ENCODE results near the gene LRIT1.

The LRIT1 gene

DNA sequence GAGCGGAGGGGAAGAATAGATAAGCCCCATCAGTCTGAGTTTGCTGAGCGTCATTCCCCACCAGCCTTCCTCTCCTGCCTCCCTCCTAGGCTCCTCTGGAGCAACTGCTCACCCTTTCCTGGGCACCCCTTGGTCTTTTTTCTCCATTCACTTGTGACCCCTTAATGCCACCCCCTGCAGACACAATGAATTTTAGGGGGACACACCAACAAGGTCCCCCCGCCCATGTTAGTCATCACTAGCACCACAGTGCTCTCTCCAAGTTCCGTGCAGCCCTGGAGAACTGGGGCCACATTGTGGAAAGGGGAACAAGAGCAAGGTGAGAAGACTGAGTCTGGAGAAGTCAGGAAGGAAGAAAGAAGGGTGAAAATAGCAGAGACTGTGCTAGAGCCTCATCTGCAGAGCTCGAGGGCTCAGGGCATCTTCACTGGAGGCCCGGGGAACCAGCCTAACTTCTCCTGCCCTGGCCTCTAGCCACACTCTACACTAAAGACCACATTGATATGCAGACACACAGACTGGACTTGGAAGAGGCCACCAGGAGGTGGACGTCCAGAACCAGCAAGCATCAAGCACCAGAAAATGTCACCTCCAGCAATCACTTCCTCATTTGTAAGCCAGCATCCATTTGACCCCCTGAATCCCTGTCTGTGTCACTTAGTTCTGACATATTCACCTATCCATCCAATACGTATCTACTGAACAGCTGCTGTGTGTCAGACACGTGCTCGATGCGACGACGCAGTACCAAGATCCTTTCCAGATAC lies 21.0 kb upstream of the LRIT1 start:
- H3K27ac ChIP-seq (ENCODE audit: low read depth, low read length, poor library complexity, severe bottlenecking) = no peak overlapping the region
- TF ChIP-seq, protein P1, sequence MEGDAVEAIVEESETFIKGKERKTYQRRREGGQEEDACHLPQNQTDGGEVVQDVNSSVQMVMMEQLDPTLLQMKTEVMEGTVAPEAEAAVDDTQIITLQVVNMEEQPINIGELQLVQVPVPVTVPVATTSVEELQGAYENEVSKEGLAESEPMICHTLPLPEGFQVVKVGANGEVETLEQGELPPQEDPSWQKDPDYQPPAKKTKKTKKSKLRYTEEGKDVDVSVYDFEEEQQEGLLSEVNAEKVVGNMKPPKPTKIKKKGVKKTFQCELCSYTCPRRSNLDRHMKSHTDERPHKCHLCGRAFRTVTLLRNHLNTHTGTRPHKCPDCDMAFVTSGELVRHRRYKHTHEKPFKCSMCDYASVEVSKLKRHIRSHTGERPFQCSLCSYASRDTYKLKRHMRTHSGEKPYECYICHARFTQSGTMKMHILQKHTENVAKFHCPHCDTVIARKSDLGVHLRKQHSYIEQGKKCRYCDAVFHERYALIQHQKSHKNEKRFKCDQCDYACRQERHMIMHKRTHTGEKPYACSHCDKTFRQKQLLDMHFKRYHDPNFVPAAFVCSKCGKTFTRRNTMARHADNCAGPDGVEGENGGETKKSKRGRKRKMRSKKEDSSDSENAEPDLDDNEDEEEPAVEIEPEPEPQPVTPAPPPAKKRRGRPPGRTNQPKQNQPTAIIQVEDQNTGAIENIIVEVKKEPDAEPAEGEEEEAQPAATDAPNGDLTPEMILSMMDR (IDR thresholded peaks at IDR 0.05; ENCODE audit: low read length) = no peak
- no peak for TF ChIP-seq EZH2 (IDR thresholded peaks at IDR 0.05; ENCODE audit: borderline replicate concordance, low read length)
- no peaks in the 10 kb centered on the region for H3K36me3 ChIP-seq (ENCODE audit: insufficient read depth, low read length)
- H3K9me2 ChIP-seq (ENCODE audit: low read depth, low read length) = no peaks in the 10 kb centered on the region
- no peaks in the 10 kb centered on the region for H3F3A ChIP-seq (ENCODE audit: insufficient read depth, low read length)
- no peaks in the 10 kb centered on the region for H3K79me2 ChIP-seq (ENCODE audit: insufficient read depth, low read length)
- no peak overlapping the region for H2AFZ ChIP-seq (ENCODE audit: low read length)
- H3K4me2 ChIP-seq (ENCODE audit: low read length) = no peak overlapping the region
- no peaks in the 10 kb centered on the region for H3K27me3 ChIP-seq (ENCODE audit: insufficient read depth, low read length)
- no peak overlapping the region for H3K9ac ChIP-seq (ENCODE audit: low read length)
- no peak overlapping the region for H3K4me3 ChIP-seq (ENCODE audit: low read depth, low read length, poor library complexity, severe bottlenecking)
- no peaks in the 10 kb centered on the region for H3K4me1 ChIP-seq (ENCODE audit: insufficient read depth, low read length, severe bottlenecking)
- no peaks in the 10 kb centered on the region for H4K20me1 ChIP-seq (ENCODE audit: insufficient read depth, low read length)
- H3K9me3 ChIP-seq (ENCODE audit: low read length) = no peaks in the 10 kb centered on the region

DNA sequence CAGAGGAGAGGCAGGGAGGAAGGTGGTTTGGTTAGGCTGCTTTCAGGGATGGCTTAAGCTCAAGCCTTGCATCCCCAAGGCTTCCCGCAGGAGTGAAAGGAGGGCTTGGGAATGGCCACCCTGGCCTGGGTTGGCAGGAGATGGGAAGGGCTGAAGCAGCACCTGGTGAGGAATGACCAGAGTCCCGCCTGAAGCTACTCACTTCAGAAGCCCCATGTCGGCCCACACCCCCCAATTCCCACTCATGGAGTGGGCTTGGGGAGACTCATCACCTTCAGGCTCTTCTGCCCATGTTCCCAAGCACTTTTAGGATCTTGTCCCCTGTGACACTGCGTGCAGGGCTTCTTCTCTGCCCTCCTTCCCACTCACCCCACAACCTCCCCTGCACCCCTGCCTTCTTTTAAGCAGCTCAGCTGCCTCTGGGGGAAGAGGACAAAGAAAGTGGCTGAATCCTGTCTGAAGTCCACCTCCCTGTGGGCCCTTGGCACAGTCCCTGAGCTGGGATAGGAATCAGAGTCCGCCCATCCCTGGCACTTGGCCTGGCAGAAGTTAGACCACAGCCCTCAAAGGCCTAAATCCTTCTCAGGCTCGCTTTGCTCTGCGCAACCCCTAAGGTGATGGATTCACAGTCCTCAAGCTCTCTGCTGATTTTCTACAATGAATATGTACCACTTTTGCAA lies 20.0 kb upstream of the LRIT1 start:
- Histone ChIP-seq H3K4me2 (ENCODE audit: low read length) (no peak overlapping the region), H4K20me1 (ENCODE audit: insufficient read depth, low read length) (no peaks in the 10 kb centered on the region), H3K79me2 (ENCODE audit: insufficient read depth, low read length) (no peaks in the 10 kb centered on the region), H3K27me3 (ENCODE audit: insufficient read depth, low read length) (no peaks in the 10 kb centered on the region), H3K9ac (ENCODE audit: low read length) (no peak overlapping the region), H3K36me3 (ENCODE audit: insufficient read depth, low read length) (no peaks in the 10 kb centered on the region), H3K9me2 (ENCODE audit: low read depth, low read length) (no peaks in the 10 kb centered on the region), H3K4me1 (ENCODE audit: insufficient read depth, low read length, severe bottlenecking) (no peaks in the 10 kb centered on the region), H2AFZ (ENCODE audit: low read length) (no peak overlapping the region), H3K4me3 (ENCODE audit: low read depth, low read length, poor library complexity, severe bottlenecking) (no peak overlapping the region), H3K9me3 (ENCODE audit: low read length) (no peaks in the 10 kb centered on the region), H3K27ac (ENCODE audit: low read depth, low read length, poor library complexity, severe bottlenecking) (no peak overlapping the region), H3F3A (ENCODE audit: insufficient read depth, low read length) (no peaks in the 10 kb centered on the region)
- TF ChIP-seq, protein P1 (IDR thresholded peaks at IDR 0.05; ENCODE audit: low read length) = no peak
- TF ChIP-seq EZH2 (IDR thresholded peaks at IDR 0.05; ENCODE audit: borderline replicate concordance, low read length) = no peak

DNA sequence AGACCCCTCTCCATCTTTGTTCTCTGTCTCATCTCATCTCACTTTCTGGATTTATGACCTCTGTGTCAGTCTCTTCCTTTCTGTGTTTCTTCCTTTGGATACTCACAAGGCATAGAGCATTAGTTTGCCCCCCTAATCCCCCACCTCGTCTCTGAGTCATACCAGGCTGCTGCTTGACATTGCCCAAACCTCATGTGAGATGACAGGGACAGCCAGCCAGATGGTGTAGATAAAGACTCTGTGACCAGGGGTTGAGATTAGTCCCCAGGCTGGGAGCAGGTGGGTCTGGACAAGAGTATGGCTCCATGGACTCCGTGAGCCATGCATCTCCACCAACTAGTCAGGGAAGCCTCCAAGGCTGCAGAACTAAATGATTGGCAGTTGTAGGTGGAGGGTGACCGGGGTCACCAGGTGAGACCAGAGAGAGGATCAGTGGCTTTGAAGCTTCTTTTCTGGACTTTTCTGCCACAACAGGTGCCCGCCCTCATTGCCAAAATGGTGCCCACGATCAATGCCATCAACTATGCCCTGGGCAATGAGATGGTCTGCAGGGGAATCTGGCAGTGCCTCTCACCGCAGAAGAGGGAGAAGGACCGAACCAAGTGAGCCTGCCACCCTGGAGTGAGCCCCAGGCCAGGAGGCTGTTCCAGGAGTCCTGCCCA lies 16.8 kb upstream of the LRIT1 start:
- Histone ChIP-seq H3K27ac (ENCODE audit: low read depth, low read length, poor library complexity, severe bottlenecking) (no peak overlapping the region), H3K79me2 (ENCODE audit: insufficient read depth, low read length) (no peaks in the 10 kb centered on the region), H3F3A (ENCODE audit: insufficient read depth, low read length) (no peaks in the 10 kb centered on the region), H2AFZ (ENCODE audit: low read length) (no peak overlapping the region), H3K9me2 (ENCODE audit: low read depth, low read length) (no peaks in the 10 kb centered on the region), H3K4me3 (ENCODE audit: low read depth, low read length, poor library complexity, severe bottlenecking) (no peak overlapping the region), H3K4me1 (ENCODE audit: insufficient read depth, low read length, severe bottlenecking) (no peaks in the 10 kb centered on the region), H3K9ac (ENCODE audit: low read length) (no peak overlapping the region), H3K9me3 (ENCODE audit: low read length) (no peaks in the 10 kb centered on the region), H3K4me2 (ENCODE audit: low read length) (no peak overlapping the region), H4K20me1 (ENCODE audit: insufficient read depth, low read length) (no peaks in the 10 kb centered on the region), H3K27me3 (ENCODE audit: insufficient read depth, low read length) (no peaks in the 10 kb centered on the region), H3K36me3 (ENCODE audit: insufficient read depth, low read length) (no peaks in the 10 kb centered on the region)
- TF ChIP-seq EZH2 (IDR thresholded peaks at IDR 0.05; ENCODE audit: borderline replicate concordance, low read length) = no peak
- TF ChIP-seq, protein P1 (IDR thresholded peaks at IDR 0.05; ENCODE audit: low read length) = no peak
